ENCODE measurements around the gene CHRNA5.

GRCh38 chr15:78627348-78627747 lies 62.0 kb downstream of the CHRNA5 start:
- TF ChIP-seq CTCF (IDR thresholded peaks at IDR 0.05; ENCODE audit: poor library complexity, severe bottlenecking) (no peak), EZH2 (IDR thresholded peaks at IDR 0.05; ENCODE audit: borderline replicate concordance, insufficient read depth, low read length, poor library complexity, severe bottlenecking) (no peak), POLR2AphosphoS5 (IDR thresholded peaks at IDR 0.05) (no peak)
